Measurements from ENCODE around the gene TMEM106C. TPM values are rescaled to one million over a fixed set of nuclear protein-coding genes. Genes with fewer than 3 reads are reported as not detected.

Gene TMEM106C
- total and polyA plus RNA-seq, 9 of the 15 experiments (the other 6 are each of a cell fraction or from before 2014, with no cell fraction given), result 37.6 to 183 (median 57.2) TPM

- no peak for FAIRE-seq
- H3K9me1 ChIP-seq (ENCODE audit: control insufficient read depth, insufficient read depth, low read length), result no peaks in the 10 kb centered on the region
- no peak overlapping the region for H3K4me2 ChIP-seq (ENCODE audit: insufficient read depth, low read length)
- H3K27me3 ChIP-seq (ENCODE audit: control insufficient read depth in 2 of 2, insufficient read depth in 2 of 2, low read length in 2 of 2), result peaks cover 31 to 66% of the 10 kb centered on the region in 2 experiments; a peak in 4 of 5 replicates
- ChIA-PET CTCF (ENCODE audit: low intra/inter-chr PET ratio) (no interaction called here), POLR2A (interaction anchor here (1.0 kb wide), 1 partner anchor 11 kb away, joined by 3 read pairs; no protein-coding TSS in a partner anchor)
- no peak overlapping the region for H3K27ac ChIP-seq (ENCODE audit: extremely low read depth, low read depth, low read length)
- in situ Hi-C loops (cut with MboI), result no loop called here
- DNase-seq (ENCODE audit: extremely low read depth in 1 of 4, low spot score in 3 of 4), result no peak
- no peak for ATAC-seq
- no peaks in the 10 kb centered on the region for H4K20me1 ChIP-seq (replicated peaks; ENCODE audit: control insufficient read depth, insufficient read depth, low read length)
- intact Hi-C loops (cut with micrococcal nuclease), result no loop called here
- WGBS (ENCODE audit: insufficient coverage, low coverage, missing lambda C conversion rate), result 2% methylated on average over 6 of the region's 6 CpGs
- no peaks in the 10 kb centered on the region for H3K79me2 ChIP-seq (ENCODE audit: control insufficient read depth, insufficient read depth, low read length)
- H3K36me3 ChIP-seq (ENCODE audit: control insufficient read depth, insufficient read depth, low read length), result no peaks in the 10 kb centered on the region
- no peak overlapping the region for H3K4me3 ChIP-seq
- no peak overlapping the region for H2AFZ ChIP-seq (ENCODE audit: low read depth, low read length)
- TF ChIP-seq TRIM28 (IDR thresholded peaks at IDR 0.05) (no peak), PHF21A (IDR thresholded peaks at IDR 0.05; ENCODE audit: borderline replicate concordance, low read depth) (no peak), CEBPZ (IDR thresholded peaks at IDR 0.05; ENCODE audit: borderline replicate concordance, low read depth, low read length) (no peak), ATF7 (IDR thresholded peaks at IDR 0.05) (no peak), SRF (CRISPR knock-in tag; IDR thresholded peaks at IDR 0.05) (no peak), EHMT2 (IDR thresholded peaks at IDR 0.05) (no peak), SMARCE1 (IDR thresholded peaks at IDR 0.05) (no peak), CREM (IDR thresholded peaks at IDR 0.05; ENCODE audit: low read depth) (peak; percentile 64)
- no peak overlapping the region for H3K9ac ChIP-seq (ENCODE audit: insufficient read depth in 1 of 2, low read depth in 2 of 2, low read length in 2 of 2)
- H3K9me3 ChIP-seq (replicated peaks; ENCODE audit: control insufficient read depth, insufficient read depth, low read depth, low read length), result no peaks in the 10 kb centered on the region
- H3K4me1 ChIP-seq (replicated peaks in 1 of 2; ENCODE audit: control insufficient read depth in 2 of 2, insufficient read depth in 2 of 2, low read length in 2 of 2), result peaks cover 0 to 25% of the 10 kb centered on the region in 2 experiments; a peak in 2 of 5 replicates
- BruUV-seq (replicated peaks), result no TSS peak
Measured at GRCh38 chr12:47939009-47939601, 24.3 kb upstream of the TMEM106C start.
